HG03095 (cell line): ENCODE data around the gene DPPA3.
"Not testable (repeated sequence)": the region's sequence is repeated elsewhere in the genome, so short reads cannot be mapped to it uniquely, and the experiment has no call there.

Source experiments
- ATAC-seq: cut with Tn5 transposase; IDR thresholded peaks from one replicate; pipeline ENCODE4 v1.9.1; 2021; ENCODE audit warnings: moderate library complexity; ENCODE audit not compliant: unreplicated experiment

Gene DPPA3

DNA sequence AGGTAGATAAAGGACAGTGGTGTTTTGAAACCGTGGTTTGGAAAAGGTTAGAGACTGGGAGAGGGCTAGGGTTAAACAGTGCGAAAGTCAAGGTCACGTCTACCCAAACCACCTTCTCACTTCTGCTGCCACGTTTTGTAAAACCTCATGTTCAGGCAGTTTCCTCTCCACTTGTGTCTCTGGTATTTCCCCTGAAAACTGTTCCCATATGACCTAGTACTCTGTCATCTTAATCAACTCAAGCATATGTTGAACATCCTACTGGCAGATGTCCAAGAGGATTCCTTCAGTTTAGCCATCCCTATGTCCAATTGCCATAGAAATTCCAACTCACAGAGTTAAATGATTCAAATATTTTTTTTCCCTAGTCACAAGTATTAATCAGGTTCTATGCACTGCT is 18.5 kb downstream of the DPPA3 start:
- ATAC-seq = no peak

DNA sequence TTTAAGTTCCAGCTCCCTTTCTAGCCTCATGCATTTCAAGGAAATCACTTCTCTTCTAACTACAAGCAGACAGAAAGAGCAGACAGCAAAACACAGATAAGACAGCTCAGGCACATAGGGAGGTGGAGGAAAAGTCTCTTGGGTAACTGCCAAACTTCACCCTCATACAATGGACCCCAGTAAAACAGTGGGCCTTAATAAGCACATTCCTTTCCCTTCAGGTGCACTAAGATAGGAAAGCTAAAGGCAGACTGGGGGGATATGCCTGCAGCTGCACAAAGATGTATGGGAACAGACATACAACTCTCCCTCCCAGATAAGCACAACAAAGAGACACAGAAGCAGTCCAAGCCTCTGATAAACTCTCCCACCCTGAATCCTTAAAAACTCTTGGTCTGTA is 19.8 kb downstream of the DPPA3 start:
- ATAC-seq = not testable (repeated sequence)

DNA sequence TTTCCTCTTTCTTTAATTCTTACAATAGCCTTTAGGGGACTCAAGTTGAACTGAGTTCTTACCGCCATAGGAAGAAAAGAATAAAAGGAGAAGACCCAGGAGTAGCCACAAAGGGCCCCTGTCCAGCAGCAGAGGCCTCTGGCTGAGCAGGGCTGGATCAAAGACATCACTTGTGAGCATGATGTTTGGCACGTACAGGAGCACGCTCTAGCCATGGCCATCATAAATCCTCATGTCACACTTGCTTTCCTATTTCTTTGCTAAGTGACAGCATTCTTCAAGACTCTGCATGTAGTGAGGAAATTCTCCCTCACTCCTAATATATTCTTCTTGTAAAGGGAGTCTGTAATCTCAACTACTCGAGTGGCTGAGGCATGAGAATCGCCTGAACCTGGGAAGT is 20.3 kb downstream of the DPPA3 start:
- ATAC-seq = no peak

DNA sequence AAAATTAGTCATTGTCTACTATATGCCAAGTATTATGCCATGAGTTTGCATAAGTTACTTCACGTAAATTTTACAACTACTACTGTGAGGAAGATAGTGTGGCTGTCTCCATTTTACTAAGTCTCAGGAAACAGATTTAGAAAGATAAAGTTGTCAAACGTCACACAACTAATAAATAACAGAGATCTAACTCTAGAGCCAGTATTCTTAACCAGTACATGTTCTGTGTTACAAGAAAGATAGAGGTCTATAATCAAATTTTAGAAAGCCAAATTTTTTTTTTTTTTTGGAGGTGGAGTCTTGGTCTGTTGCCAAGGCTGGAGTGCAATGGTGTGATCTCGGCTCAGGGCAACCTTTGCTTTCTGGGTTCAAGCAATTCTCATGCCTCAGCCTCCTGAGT is 21.8 kb downstream of the DPPA3 start:
- no peak for ATAC-seq

DNA sequence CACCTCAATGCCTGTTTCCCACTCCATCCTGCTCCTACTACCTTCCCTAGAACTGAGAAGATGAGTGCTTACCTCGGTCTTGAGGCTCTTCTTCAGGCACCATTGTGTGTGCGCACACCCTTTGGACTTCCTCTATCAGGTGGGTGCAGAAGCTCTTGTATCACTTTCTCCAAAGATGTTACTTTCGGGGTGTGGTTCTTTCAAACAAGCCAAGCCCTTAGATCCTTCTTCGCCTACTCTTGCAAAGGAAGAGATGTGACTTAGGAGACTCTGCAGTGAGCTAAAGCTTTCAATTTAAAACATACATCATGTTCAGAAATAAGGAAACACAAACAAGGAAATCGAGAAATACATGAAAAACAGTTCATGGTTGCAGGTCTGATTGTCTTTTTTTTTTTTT is 36.0 kb downstream of the DPPA3 start, which contains the start of gene CLEC4C:
Gene CLEC4C, minus strand, starts transcription at position 130 of the 400 bp plus-strand sequence. Its CDS starts 27 bp downstream, at position 103.
- ATAC-seq = no peak

DNA sequence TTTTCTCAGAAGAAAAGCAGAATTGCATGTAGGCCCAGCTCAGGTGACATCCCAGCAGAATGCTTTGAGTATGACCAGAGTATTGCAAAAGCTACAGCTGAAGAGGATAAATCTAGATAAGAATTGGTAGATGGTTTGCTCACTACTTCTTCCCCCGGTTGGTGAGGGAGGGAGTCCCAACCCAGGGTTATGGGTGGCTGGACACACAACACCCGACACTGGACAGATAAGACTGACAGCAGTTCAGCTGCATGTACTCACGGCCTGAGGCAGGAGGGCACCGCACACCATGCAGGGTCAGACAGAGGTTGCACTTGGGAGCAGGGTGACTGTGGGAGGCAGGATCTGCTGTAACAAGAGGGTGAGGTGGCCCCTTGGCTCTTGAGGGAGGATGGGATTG is 37.6 kb downstream of the DPPA3 start:
- no peak for ATAC-seq

DNA sequence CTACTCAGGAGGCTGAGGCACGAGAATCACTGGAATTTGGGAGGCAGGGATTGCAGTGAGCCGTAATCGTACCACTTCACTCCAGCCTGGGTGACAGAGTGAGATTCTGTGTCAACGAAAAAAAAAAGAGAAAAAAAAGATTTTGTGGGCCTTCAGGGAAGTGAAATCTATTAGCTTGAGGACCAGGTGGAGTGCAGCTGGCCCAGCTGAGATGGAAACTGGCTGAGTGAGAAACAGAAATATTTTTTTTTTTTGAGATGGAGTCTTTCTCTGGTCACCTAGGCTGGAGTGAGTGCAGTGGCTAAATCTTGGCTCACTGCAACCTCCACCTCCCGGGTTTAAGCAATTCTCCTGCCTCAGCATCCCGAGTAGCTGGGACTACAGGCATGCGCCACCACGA is 38.2 kb downstream of the DPPA3 start:
- peak; percentile 54 for ATAC-seq

DNA sequence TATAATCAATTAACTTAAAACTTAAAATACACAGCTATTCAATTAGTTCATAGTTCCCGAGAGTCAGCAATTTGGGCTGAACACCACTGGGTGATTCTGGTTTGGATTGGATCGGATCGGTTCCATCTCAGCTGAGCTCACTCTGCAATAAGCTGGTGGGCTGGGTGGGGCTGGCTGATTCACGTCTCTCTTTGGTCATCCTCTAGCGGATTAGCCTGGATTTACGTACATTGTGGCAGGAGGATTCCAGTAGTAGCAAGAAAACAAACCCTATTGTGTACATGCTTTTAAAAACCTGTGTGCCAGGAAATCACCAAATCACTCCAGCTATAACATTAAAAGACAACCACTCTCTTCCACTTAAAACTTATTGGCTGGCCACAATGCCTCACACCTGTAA is 39.1 kb downstream of the DPPA3 start:
- ATAC-seq = no peak

DNA sequence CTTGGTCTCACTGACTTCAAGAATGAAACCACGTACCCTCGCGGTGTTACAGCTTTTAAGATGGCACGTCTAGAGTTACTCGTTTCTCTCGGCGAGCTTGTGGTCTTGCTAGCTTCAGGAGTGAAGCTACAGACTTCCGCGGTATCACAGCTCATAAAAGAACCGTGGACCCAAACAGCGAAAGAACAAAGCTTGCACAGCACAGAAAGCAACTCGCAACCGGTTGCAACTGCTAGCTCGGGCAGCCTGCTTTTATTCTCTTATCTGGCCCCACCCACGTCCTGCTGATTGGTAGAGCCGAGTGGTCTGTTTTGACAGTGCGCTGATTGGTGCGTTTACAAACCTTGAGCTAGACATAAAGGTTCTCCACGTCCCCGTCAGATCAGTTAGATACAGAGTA is 40.2 kb downstream of the DPPA3 start:
- ATAC-seq = no peak

DNA sequence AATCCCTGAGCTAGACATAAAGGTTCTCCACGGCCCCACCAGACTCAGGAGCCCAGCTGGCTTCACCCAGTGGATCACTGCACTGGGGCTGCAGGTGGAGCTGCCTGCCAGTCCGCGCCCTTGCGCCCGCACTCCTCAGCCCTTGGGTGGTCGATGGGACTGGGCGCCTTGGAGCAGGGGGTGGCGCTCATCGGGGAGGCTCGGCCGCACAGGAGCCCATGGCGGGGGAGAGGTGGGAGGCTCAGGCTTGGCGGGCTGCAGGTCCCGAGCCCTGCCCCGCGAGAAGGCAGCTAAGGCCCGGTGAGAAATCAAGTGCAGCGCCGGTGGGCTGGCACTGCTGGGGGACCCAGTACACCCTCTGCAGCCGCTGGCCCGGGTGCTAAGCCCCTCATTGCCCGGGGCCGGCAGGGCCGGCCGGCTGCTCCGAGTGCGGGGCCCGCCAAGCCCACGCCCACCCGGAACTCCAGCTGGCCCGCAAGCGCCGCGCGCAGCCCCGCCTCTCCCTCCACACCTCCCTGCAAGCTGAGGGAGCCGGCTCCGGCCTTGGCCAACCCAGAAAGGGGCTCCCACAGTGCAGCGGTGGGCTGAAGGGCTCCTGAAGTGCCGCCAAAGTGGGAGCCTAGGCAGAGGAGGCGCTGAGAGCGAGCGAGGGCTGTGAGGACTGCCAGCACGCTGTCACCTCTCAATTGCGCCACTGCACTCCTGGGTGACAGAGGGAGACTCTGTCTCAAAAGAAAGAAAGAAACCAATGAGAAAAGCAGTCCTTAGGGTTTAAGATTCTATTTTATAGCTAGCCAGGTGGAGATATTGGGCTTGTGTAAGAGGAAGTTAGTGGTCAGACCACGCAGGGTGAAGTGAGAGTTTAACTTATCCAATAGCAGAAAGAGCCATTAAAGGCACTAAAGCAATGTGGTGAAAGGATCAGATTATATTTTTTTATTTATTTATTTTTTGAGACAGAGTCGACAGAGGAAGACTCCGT is 41.0 kb downstream of the DPPA3 start:
- ATAC-seq = not testable (repeated sequence)

DNA sequence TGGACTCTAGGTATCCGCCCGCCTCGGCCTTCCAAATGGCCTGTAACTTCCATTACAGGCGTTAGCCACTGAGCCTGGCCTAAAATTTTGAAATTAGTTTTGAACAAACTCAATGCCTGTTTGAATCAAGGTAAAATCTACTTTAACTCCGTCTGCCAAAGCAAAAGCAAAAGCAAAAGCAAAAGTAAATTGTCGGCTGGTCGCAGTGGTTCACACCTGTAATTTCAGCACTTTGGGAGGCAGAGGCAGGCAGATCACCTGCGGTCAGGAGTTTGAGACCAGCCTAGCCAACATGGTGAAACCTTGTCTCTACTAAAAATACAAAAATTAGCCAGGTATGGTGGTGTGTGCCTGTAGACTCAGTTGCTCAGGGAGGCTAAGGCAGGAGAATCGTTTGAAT is 44.4 kb downstream of the DPPA3 start:
- not testable (repeated sequence) for ATAC-seq

DNA sequence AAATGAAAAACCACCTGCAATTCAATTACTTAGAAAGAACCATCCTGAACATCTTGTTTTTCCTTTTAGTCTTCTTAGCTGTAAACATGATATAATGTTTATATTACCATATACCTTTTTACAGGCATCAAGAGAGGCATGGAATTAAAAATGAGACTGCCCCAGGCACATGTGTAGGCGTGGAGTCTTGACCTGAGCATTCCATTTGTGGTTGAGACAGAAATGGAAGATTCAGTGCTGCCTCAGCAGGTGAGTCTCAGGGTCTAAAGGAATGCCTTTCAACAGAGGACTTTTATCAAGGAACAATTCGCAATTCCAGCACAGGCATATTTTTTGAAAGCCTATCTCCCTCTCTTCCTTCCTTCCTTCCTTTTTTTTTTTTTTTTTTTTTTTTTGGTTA is 45.8 kb downstream of the DPPA3 start:
- ATAC-seq = no peak

DNA sequence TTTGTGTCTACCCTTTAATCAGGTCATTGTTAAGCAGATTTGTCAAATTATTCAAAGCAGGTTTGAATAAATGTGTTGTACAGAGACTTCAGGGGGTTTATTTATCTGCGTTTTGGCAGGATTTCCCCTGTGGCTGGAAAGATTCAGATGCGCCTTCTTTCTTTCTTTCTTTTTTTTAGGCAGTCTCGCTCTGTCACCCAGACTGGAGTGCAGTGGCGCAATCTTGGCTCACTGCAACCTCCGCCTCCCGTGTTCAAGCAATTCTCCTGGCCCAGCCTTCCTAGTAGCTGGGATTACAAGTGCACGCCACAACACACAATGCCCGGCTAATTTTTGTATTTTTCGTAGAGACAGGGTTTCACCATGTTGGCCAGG is 47.5 kb downstream of the DPPA3 start:
- ATAC-seq = no peak
